T-helper 1 cell (primary cell): Measurements from ENCODE around the gene GP5.

Experiments
- DNase-seq, 5 donors: peaks; one replicate each; pipeline ENCODE4 v3.0.0-alpha.2; 2012 to 2020

GP5 gene

DNA sequence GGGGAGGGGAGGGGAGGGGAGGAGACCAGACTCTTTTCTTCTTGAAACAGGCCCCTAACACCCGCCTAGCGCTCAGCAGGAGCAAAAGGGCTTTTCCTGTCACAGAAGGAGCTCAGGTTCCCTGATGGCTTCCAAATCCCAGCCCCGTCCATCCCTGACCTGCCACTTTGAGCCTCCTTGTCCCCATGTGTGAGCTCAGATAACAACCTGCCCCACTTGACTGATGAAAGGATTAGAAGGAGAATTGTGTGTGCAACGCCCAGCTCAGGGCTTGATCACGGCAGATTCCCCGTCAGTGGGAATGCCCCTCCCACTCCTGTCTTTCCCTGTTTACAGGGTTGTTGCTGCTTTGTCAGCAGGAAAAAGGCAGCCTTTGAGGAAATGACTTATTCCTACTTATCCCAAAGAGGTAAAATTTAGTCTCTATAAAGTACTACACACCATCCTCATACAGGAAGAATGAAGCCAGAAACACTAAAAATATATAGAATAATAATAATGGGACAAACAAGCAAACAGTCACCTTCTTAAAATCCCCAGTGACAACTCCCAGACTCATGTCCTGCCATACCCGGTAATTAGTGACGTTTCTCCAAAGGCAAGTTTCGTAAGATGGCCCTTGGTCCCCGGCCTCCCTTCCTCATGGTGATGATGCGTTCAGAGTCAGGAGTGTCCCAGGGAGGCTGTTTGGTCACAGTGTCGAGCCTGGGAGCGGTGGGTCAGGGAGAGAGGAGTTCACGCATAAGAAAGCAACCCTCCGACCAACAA, 23.4 kb downstream of the GP5 start:
- DNase-seq = no peak

DNA sequence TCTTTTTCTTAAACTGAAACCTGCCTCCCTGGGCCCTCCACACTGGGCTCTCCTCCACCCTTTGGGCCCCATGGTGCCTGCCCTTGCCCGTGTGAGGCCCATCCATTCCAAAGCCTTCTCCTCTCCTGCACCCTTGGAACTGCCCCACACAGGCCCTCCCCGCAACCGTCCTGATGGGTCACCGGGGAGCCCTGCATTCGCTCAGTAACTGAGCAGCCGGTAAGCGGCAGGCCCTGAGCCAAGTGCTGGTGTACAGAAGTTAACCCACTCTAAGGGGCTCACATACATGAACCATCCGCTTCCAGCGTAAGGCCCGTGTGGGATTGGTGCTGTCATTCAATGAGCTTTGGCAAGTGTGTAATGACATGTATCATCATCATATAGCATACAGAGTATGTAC, 24.1 kb downstream of the GP5 start:
- no peak for DNase-seq

DNA sequence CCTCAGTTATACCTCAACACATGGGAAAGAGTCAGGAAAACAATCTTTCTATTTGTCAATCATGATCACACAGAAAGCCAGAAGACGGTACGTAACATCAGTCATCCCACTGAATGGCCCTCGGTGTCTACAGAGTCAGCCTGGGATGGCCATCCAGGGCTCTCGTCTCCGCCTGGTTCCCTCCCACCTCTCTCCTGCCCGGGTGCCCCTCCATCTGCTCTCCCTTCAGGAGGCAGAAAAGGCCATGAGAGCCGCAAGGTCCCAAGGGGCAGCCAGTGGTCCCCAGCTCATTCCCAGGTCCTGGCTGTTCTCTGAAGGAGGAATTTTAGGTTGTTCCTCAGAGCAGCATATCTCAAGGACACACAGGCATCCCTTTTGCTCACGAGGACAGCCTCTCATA, 25.2 kb downstream of the GP5 start:
- DNase-seq = no peak

DNA sequence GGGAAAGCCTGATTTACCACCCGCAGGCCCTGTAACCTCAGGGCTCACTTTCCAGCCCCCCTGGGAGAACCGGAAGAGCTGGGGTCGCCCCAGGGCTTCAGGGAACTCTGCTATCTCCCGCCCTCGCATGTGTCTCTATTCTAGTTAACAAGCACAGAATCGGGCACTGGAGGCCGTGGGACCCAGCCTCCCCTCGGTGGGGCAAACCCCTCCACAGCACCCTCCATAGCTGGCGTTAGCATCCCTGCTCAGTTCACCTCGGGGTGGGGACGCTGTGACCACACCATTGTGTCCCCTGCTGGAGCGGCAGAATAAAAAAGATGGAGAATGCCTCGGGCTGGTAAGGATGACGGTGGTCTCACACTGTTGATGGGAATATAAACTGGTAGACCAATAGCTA, 26.0 kb downstream of the GP5 start:
- no peak for DNase-seq

DNA sequence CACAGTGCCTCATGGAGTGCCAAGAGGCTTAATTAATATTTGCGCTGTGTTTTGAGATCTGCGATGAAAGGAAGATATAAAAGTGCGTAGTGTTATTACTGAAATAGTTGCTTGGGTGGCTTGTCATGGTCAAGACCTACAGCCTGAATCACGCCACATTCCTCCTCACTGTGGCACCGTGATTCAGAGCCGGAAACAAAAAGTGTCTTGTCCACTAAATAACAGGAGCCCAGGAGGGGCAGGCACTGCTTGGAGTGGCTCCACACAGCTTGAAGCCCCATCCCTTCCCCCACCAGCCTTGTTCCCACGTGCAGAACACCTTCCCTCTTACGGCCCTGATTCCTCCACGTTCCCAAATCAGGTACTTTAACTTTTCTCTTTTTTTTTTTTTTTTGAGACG, 28.3 kb downstream of the GP5 start:
- no peak for DNase-seq

DNA sequence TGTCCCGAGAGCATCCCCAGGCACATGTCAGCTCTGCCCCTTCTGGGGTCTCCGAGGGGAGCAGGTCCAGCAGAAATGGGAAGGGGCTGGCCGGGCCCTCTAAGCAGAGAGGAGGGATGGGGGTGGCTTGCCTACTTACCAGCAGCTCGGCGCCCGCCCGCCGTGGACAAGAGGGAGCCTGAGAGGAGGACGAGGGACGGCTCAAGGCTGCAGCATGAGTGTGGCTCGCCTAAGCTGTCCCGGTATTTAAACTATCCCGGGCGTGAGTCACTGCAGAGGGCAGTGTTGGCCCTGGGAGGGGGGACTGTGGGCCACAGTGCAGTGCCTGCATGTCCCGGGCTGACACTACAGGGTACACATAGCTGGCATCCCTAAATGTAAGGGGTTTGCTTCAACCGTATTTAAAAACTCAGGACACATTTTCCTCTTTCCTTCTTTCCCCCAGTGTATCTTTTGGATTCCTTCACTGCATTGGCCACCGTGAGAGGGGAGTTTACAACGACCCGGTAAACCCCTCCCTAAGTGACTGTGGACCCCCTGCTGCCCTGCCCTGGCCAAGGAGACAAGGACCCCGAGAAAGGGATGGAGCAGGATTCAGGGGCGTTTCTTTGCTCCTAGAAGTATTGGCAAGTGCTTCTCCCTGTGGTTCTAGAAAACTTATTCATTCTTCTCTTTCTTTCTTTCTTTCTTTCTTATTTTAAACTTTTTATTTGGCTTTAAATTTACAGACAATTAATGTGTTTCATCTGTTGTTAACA, 29.4 kb downstream of the GP5 start, which contains the start of gene LRRC15:
Gene LRRC15 (minus strand): TSS at position 222 of the 758 bp plus-strand sequence. CDS start 8,700 bp downstream, outside the sequence.
- peak in 1 of 5 donors; percentile 8 for DNase-seq

DNA sequence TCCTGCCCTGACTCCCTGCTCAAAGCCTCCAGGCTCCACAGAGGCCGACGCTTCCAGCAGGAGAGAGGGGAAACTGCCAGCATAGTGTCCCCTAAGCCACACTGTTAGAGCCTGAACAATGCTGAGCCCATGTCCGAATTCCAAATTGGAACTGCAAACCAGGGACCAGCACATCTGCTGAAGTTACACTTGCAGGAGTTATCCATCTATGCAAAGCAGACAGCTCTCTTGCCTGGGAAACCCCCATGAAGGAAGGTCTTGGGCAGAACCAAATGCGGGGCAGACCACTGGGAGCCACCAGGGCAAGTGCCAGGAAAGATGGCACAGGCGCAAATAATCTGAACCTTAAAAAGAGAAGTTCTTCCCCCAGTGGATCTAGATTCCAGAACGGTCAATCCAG, 30.1 kb downstream of the GP5 start:
- DNase-seq = no peak

DNA sequence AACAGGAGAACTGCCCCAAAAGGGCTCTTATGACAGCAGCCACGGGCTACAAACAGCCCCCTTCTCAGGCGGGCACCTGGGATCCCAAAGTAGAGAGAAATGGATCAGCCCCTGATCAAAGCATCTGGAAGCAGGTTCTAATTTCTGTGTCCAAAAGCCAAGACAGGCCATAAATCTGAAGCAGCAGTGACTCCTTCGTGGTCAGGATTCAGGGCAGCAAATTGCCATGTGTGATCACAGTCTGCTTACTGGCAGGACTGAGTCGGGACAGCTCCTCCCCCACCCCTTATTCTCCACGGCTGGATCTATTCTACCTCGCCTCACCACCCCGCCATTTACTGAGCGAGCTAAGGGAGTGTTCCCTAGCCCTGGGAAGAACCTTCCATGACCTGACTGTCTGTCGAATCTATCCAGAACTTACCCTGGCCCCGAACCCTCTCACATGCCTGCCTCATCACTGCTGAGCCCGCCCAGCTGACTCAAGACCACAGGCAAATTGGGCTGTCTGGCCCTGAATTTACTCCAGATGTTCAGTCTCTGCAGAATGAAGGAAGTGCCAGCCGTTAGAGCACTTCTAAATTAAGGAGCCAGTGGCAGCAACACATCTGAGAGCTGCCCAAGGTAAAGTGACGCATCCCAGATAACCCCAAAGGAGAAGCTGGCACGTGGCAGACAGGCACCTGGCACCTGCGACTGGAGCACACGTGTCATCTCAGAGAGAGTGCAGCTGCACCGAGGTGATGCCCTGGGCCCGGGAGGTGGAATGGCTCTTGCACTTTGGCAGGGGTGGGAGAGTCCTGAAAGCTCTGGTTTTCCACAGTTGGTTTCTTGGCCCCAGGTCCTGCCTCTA, 30.8 kb downstream of the GP5 start:
- no peak for DNase-seq

DNA sequence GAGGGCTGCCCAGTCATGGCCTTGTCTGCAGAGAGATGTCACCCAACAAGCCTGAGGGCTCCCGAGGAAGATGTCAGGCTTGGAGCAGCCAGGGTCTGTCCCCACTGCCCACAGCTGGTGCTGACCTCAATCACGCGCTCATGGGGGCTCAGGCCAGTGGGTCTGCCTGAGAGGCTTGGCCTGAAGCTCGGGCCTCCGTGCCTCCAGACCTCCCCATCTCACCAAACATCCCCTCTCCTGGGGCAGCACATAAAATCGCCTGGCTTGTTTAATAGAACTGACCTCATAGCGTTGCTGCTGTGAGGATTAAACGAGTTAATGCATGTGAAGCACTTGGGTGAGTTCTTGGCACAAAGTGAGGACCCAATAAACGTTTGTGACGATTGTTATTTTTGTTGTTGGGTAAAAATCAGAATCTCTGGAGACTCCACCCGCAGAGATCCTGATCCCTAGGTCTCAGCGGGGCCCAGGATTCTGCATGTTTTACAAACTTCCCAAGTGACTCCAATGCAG, 33.0 kb downstream of the GP5 start:
- no peak for DNase-seq

DNA sequence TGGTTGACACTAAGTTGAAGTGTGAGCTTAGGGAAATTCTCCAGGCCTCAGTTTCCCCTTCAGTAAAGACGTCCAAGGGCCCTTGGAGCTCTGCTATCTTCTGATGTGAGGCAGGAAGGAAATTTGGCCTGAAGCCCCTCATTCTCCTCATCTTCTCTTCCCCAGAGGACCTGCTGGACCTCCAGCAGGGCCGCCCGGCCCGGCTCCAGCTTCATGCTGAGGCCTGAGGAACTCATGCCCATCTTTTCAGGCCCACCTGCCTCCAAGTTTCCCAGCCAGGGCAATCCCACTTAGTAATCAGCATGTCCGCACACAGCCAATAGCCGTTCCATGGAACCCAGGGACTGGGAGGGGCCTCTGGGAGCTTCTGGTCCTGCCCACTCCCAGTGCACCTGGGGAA, 33.5 kb downstream of the GP5 start:
- DNase-seq = no peak

DNA sequence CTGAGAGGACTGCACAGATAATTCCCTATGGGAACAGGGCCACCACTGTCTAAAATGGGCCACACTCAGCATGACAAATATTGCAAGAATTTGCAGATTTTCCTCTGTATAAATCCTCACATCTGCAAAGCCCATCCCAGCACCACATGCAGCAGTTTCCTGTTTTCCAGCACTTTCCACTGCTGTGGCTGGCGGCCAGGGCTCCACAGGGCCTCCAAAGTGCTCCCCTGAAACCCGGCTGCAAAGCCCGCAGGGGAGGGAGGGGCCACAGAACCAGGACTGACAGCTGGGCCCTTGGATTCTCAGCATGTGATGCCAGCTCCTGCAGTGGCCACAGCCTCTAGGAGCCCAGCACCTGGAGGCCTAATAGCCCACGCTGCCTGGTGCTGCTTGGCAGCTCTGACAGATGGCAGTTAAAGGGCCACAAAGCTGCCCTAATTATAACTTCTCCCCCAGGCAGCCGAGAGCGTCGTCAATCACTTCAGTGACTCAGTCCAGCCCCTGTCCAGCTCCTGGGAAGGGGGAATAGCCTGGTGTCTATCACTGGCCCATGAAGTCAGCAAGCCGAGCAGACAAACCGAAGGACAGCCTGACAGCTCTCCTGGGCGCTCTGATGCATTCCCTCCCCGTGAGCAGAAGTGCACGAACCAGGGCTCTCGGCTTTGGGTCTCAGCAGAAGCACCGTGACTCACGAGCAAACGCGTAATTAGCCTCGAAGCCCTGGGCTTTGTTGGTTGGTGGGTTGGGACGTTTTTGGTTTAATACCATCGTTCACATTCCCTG, 34.2 kb downstream of the GP5 start:
- no peak for DNase-seq

DNA sequence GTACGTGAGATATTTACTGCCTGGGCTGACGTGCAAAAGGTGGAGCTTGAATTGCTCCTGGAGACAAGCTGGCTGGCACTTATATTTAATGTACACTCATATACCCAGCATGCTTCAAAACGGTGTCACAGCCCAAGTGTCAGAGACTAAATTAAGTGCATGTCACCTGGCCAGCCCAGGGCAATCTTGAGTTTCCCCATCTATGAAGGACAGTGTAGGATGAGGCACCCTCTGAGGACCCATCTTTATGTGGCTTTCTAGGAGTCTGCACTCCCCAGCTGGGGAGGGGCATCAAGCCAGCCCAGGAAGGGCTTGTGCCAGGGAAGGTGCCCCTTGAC, 34.8 kb downstream of the GP5 start:
- no peak for DNase-seq

DNA sequence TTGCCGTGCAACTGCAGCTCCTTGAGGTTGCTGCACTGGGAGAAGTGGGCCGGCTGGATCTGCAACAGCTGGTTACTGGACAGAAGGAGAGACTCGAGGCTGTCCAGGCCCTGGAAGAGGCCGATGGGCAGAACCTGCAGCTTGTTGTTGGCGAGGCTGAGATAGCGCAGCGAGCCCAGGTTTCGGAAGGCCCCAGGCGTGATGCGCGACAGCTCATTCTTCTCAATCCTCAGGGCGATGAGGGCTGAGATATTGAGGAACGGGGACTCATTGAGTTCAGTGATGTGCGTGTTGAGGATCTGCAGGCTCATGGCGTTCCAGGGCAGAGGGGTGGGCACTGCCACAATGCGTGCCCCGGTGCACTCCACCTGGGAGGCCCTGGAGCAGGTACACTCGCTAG, 38.5 kb downstream of the GP5 start:
- DNase-seq = no peak

DNA sequence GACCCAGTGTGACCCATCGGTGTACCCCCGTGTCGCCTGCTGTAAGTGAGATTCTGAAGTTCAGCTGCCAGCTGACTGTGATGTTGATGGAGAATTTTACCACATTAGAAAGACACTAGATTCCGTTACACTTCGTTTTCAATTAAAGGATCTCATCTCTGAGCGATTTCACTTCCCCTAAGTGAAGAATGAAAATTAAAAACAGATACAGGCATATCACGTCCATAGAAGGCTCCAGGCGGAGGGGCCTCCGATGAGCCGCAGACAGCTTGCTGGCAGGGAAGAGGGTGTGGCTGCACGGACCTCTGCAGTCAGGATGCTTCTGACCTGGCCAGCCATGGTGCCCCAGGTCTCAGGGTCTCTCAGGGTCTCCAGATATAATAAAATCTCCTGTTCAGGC, 41.4 kb downstream of the GP5 start:
- no peak for DNase-seq

DNA sequence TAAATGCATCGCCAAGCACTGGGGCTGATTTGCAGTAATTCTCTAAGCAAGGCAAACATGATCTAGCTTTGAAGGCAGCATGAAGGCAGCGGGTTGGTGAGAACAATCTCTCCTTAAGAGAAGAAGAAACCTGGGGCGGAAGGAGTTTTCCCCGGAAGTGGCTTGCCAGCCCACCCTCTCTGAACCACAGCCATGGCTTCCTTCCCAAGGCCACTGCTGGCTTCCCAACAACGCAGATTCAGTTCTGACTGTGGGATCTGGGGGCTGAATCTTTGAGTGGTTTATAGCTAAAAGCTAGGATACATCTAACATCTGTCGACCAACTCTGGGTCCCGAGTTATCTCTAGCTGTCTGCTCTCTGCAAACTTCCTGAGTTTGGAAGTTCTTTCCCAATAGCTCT, 43.7 kb downstream of the GP5 start:
- DNase-seq = no peak

DNA sequence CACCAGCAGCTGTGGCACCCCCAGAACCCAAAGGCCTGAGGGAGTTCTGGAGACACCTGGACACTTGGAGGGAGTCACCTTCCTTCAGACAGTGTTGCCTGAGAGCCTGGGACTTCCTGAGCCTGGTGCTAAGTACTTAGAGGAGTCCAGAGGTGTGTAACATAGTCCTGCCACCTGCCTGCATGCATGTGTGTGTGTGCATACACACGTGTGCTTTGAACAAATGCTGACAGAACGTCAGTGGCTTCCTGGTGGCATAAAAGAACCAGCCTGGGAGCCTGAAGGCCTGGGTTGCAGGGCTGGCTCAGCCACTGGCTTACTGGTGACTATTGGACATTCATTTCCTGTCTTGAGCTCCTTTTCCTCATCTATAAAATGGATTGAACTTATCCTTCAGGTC, 44.8 kb downstream of the GP5 start:
- DNase-seq = no peak

DNA sequence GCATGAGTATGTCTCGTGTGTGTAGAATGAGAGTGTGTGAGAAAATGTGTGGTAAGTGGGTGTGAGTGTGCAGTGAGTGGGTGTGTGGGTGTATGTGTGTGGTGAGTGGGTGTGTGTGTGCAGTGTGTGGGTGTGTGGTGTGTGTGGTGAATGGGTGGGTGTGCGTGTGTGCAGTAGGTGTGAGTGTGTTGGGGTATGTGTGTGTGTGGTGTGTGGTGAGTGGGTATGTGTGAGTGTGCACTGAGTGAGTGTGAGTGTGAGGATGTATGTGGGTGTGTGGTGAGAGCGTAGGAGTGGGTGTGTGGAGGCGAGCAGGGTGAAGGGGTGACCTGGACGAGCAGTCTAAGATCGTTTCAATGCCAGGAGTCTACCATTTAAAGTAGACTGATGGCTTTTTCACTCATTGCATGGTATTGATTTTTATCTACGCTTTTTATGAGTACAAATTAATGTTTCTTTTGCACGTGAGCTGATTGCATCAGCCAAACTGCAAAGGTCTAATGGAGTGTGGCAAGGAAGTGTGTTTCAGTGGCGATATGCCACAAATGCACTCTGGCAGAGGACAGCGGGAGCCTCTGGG, 46.3 kb downstream of the GP5 start:
- DNase-seq = no peak

DNA sequence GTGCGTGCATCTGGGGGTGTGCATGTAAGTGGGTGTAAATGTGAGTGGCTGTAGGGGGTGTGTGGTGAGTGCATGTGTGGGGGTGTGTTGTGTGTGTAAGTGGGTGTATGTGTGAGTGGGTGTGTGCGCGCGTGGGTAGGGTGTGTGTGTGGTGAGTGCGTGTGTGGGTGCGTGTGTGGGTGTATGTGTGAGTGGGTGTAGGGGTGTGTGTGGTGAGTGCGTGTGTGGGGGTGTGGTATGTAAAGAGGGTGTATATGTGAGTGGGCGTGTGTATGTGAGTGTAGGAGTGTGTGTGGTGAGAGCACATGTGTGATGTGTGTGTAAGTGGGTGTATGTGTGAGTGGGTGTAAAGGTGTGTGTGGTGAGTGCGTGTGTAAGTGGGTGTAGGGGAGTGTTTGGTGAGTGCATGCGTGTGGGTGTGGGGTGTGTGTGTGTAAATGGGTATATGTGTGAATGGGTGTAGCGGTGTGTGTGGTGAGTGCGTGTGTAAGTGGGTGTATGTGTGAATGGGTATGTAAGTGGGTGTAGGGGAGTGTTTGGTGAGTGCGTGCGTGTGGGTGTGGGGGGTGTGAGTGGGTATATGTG, 47.0 kb downstream of the GP5 start:
- no peak for DNase-seq

DNA sequence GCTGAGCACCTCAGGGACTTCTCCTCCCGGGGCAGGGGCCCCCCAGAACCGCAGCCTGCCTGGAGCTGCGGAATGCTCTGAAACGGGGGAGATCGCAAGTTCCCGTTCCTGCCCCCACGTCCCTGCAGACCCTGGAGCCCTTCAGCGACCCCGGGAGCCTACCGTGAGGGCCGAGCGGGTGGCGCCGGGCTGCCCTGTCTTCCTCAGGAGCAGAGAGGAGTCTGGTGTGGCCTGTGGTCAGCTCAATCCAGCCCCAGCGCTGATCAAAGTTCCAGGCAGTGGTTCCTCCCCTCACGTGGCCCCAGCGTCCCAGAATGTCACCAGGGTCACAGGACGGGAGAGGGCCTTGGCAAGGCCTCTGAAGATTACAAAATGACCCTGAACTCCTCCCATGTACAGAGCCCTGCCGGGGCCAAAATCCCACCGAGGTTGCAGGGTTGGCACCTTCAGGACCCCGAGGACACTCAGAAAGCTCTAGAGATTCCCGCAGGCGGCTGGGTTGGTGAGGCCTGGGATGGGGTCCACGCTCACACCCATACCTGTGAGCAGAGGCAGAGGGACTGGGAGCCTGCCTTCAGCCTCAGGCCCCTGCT, 47.9 kb downstream of the GP5 start, which contains the start of gene CPN2:
Gene CPN2 (minus strand): TSS at position 249 of the 593 bp plus-strand sequence. CDS start 8,626 bp downstream, outside the sequence.
- no peak for DNase-seq

DNA sequence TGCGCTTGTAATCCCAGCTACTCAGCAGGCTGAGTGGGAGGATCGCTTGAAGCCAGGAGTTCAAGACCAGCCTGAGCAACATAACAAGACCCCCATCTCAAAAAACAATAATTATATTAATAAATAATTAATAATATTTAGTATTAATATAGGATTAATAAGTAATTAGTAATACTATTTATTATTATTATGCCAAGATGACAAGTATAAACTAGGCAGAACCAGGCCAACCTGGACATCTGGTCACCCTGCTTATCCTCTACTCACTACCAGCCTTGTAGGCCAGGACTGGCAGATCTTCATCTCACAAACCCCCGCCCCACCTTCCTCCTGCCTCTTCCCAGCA, 48.4 kb downstream of the GP5 start:
- DNase-seq = no peak

DNA sequence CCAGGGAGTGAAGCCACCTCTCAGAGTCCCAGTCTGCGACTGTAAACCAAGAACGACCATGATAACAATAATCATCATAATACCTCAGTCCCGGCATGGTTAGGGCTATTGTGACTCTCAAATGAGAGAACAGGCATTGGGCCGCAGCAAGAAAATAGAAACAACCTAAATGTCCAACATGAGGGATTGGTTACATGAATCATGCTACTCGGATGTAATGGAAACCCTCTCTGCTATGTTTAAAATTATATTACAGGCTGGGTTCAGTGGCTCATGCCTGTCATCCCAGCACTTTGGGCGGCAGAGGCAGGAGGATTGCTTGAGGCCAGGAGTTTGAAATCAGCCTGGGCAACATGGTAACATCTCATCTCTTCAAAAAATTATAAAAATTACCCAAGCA, 50.7 kb downstream of the GP5 start:
- DNase-seq = no peak
